HG03439 (cell line): Measurements from ENCODE around the gene AAK1.
"Not testable (repeated sequence)": the region's sequence is repeated elsewhere in the genome, so short reads cannot be mapped to it uniquely, and the experiment has no call there.

Source experiments
- ATAC-seq: cut with Tn5 transposase; IDR thresholded peaks from one replicate; pipeline ENCODE4 v1.9.1; 2021; ENCODE audit warnings: mild to moderate bottlenecking, moderate library complexity; ENCODE audit not compliant: unreplicated experiment

Gene AAK1

DNA sequence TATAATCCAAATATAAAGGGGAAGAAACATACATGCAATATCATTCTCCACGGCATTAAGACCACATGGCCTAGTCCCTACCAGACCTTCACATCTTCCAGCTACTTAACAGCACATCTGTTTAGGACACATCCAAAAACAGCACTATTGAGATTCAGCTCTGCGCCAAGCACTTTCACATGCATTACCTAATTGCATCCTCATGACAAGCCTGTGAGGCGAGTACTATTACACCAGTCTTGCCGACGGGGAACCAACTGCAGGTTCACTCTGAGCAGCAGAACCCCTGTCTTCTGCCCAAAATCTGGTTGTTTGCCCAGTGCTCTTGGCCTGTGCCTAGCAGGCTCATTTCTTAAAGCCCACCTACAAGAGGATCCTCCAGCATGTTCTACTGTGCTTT lies 66.7 kb downstream of the AAK1 start:
- no peak for ATAC-seq

DNA sequence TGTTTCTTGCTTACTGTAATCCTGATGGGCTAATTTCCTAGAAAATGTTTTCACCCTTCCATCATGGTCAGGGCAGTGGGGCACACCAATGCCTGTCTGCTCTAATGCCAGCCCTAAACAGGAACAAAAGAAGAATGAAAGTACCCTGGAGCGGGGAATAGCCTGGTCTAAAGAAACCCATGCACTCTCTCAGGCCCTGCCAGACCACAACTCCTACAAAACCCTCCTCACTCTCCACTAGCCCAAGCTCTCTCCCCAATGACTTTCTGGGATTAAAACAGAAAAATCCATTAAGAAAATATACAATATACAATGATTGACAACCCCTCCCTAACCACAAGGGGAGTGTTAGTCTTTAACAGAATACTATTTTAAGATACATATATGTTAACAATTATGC lies 67.6 kb downstream of the AAK1 start:
- no peak for ATAC-seq

DNA sequence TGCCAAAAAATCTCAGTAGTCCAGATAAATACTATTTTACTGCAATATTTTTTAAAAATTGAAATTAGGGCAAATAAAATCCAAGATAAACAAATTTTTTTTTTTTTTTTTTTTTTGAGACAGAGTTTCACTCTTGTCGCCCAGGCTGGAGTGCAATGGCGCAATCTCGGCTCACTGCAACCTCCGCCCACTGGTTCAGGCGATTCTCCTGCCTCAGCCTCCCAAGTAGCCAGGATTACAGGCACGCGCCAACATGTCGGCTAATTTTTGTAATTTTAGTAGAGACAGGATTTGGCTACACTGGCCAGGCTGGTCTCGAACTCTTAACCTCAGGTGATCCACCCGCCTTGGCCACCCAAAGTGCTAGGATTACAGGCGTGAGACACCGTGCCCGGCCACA lies 68.2 kb downstream of the AAK1 start:
- ATAC-seq: not testable (repeated sequence)

DNA sequence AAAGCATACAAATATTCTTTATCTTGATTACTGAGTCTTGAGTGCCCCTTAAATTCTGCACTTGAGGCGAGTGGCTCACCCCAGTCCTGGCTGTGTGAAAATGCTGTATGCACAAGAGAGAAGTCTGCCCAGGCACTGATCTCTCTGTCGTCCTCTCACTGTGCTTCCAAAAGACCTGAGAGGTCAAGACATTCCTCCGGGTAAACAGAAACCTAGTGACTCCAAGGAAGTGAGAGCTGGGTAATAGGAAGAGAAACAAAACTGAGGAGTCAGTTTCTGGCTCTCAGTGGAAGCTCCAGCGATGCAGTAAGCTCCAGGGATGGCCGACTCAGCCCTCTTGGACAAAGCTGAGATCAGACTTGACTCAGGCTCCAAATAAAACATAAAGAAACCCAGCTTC lies 70.9 kb downstream of the AAK1 start:
- no peak for ATAC-seq

DNA sequence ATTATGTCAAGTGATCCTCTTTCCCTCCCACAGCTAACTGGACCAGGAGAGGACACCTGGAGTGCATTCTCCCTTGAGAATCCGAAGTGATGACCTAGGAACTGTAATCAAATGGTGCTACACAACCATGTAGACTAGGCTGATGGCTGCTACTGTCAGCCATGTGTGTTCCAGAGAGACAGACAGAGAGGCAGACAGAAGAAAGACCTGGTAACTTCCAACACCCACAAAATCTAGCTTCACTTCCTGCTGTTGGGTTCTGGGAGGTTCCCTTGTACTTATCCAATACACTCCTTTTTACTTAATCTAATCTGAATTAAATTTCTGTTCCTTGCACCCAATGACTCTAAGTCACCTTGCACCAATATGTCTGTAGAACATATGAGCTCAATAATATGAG lies 72.3 kb downstream of the AAK1 start:
- ATAC-seq: no peak

DNA sequence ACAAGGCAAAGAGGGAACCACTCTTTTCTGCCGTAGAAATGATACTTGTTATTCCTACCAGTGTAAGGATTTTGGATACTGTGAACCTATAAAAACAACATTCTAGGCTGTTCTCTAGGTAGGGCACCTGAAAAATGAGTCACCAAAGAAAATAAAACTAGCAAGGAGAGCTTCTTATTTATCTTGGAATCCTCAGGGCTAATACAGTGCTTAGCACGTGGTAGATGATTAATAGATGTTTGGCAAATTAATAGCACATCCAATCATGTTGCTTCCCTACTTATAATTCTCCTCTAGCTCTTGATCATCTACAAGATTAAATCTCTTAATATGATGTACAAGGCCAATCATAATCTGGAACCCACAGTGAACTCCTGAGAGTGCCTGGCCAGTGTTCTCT lies 73.1 kb downstream of the AAK1 start:
- no peak for ATAC-seq

DNA sequence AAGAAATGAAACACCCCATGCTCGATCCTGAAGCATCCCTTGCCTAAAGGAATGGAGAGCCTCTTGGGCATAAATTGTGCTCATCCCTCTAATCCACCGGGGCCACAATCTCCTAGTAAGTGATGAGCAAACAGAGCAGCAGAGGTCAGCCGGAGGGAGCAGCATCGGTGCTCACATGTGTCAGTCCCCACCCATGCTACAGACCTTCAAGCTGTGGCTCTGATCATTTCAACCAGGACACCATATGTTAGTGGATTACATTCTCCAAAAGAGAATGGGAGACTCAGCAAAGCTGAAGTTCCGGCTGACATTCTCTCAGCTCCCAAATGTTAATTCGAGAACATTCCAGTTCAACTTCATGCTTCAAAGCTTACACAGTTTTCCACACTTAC lies 75.6 kb downstream of the AAK1 start:
- no peak for ATAC-seq

DNA sequence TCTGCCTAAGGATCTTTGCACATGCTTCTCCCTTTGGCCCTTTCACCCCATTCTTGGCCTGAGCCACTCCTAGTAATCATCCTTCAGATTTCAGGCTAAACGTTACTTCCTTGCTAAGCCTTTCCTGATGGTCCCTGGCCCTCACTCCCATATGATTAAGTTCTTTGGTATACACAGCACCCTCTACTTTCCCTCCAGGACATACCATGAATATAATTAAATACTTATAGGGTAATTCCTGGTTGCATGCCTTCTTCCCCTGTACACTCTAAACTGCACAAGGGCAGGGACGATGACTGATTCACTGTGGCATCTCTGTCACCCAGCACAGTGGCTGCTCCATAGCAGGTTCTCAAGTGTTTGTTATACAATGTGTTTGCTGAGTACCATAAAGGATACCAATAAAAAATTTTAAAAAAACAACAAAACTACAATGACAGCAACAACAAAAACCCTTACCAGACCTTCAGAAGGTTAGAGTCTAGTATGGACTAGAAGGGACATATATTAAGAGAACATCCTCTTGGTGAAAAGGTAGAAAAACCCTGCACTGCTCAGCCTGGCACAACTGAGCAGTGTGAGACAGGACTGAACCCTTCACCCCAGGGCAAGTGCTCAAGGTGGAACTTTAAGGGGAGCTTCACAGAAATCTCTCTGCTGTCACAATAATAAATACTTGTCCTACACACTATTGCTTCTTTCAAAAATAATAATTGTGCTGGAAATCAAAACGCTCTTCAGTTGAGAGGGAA lies 76.2 kb downstream of the AAK1 start:
- ATAC-seq: no peak

DNA sequence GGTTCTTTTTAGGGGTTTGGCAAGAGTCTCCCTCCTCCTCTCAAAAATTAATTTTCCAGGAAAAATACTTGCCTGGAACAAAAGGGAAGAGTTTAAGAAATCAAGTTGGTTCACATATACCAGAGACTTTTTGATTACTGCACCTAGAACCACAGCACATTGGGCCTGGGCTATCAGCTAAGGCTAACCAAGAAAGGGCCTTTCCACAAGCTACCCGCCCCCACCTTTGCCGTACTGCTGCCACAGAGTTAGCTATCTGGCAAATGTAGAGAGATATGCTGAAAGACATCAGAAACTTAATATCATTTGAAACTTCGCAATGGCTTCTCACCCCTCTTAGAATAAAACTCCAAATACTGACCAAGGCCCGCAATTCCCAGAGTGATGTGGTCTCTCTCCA lies 76.9 kb downstream of the AAK1 start:
- no peak for ATAC-seq

DNA sequence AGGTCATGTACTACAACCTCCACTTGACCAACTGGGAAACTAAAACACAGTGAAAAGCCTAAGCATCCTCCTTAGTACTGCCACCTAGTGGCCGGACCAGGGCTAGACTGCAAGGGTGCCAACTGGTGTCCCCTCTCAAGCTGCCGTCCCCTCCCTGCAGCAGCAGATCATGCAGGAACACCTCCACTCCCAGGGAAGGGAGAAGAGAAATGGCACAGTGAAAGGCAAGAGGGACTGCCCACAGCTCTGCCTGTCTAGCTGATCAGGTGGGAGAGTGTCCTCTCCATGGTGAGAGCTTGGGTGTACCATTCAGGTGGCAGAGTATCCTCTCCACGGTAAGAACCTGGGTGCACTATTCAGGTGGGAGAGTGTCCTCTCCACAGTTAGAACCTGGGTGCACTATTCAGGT lies 78.1 kb downstream of the AAK1 start:
- ATAC-seq: no peak

DNA sequence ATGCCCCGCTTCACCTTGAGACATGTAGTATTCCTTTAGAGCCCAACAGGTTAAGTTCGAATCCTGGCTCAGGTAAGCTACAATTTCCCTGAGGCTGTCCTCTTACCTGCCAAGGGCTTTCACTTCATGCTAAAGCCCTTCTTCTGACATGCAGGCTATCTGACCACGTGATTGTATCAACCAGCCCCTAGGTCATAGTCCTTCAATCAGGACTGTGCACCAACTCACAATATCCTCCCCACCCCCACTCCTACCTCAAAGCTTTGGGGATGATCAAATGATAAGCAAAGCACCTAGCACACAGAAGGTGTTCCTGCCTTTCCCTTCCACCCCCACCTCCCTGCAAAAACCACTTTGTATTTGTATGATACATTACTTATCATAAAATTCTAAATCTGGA lies 78.9 kb downstream of the AAK1 start:
- no peak for ATAC-seq

DNA sequence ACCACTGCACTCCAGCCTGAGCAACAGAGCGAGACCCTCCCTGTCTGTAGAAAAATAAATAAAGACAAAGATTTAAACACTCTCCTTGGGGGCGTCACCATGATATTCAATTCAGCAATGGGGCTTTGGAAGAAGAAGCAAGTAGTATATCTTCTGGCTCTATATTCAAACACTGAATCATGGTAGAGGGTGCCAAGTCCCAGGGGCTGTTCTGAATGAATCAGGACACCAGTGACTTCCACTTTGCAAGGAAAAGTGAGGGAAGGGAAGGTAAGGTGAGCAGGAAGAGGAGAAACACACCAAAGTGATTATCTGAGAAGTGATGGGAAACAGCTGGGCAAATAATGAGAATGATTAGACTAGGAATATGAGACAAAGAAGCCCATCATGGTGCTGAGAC lies 80.5 kb downstream of the AAK1 start:
- no peak for ATAC-seq

DNA sequence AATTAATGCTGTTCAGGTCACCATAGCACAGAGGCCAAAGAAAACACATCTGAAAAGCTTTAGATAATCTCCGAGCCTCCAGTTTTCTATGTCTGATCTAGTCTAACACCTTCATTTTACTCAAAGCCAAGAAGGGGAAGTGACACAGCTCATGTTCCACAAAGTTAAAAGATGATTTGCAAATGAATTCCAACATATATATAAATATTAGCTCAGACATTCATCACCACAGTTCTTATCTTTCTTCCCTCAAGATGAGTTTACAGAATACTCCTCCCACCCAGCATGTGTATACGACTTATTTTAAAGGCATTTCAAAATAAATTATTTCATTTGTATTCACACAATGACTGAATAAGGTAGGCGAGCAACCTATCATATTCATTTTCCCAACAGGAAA lies 82.4 kb downstream of the AAK1 start:
- ATAC-seq: no peak

DNA sequence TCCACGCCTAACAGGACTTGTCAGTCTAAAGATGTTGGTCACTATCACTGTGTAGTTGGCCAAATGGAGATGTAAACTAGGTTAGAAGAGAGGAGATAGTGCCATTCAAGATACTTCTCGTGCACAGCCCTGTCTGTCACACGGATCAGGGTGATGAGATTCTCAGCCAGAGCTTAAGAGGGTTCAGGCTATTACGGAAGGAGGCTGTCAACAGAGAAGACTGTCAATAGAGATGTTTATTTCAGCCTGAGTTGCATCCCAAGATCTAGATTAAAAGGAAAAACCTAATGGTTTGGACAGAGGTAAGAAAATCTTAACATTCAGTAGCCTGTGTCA lies 83.4 kb downstream of the AAK1 start:
- ATAC-seq: no peak

DNA sequence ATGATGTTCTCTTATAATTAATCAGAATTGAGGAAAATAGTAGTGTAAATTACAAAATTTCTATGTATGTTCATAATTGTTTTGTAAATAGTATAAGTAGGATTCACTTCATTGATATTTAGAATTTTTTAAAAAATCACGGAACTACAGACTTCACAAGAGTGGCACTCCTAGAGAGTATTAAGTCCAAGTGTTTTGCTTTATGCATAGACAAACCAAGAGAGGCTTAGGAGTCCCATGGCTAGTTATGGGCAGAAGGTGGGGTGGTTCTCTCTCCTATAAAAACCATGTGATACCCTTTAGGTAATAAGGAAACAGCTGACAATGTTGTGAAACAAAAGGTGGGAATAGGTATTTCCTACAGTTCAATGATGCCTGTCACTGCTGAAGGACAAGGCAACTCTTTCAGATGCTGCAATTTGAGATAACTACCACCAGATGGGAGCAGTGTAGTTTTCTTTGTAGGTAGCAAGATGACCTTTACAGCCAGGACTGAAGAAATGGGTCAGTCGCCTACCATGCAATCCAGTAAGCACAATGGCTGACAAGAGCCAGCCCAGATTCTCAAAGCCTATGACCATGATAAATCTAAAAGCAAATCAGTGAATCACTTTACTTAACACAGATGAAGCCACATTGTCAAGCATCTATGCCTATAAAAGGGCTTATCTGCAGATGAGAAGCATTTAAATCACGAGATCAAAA lies 83.9 kb downstream of the AAK1 start:
- no peak for ATAC-seq

DNA sequence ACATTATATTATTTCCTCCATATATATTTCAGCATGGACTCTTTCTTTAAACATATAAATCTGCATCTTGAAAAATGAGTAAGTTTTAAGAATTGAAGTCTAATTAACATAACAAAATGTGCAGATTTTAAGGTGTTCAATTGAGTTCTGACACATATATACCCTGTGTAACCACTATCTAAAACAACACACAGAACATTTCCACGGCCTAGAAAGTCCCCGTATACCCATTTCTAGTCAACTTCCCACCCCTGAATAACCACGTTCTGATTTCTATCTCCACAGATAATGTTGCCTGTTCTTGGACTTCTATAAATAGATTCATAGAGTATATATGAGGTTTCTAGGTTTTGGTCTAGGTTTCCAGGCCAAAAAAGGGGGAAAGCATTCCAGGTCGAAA lies 87.5 kb downstream of the AAK1 start:
- ATAC-seq: no peak

DNA sequence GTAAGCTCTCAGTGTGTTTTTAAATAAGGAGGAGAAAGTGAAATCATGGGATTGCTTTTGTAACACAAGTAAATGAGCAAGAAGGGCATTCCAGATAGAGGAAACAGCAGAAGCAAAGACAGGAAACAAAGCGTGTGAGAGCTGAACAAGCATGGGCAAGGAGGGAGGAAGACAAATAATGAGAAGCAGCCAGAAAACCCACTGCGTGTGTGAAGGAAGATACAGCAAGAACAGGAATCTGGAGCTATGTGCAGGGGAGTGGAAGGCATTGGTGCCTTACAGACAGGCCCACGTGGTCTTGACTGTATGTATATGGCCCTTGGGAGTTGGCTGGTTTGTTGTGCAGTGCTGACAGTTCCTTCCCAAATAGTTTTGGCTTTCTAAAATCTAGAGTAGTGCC lies 88.6 kb downstream of the AAK1 start:
- ATAC-seq: peak; percentile 45

DNA sequence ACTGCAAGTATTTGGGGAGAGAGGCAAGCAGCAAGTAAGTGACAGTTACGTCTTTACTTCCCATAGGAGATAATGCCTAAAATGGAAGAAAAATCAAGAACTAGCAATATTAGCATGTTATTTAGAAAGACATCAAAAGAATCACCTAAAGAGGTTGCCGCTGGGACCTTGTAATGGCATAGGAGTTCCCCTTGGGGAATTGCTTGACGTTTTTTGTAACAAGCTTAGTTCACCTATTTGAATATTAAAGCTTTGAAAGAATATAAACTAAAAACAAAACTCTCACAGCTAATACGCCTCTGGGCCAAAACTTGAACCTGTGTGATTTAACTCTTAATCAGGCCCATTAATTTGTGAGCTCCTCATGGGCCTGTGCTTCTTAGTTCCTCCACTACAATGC lies 89.0 kb downstream of the AAK1 start:
- ATAC-seq: no peak

DNA sequence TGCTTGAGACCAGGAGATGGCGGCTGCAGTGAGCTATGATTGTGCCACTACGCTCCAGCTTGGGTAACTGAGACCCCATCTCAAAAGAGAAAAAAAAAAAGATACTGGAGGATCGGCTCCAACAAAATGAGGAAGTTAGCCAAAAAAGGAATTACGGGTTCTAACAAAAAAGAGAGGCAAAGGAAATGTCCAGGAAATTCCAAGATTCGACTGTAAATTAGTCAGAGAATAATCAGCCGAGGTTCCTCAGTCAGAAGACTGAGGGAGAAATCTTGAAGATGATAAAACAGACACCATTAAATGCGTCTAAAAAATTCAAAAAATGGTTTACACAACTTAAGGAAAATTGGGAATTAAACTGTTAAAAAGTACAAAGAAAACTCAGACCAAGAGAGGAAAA lies 89.5 kb downstream of the AAK1 start:
- no peak for ATAC-seq

DNA sequence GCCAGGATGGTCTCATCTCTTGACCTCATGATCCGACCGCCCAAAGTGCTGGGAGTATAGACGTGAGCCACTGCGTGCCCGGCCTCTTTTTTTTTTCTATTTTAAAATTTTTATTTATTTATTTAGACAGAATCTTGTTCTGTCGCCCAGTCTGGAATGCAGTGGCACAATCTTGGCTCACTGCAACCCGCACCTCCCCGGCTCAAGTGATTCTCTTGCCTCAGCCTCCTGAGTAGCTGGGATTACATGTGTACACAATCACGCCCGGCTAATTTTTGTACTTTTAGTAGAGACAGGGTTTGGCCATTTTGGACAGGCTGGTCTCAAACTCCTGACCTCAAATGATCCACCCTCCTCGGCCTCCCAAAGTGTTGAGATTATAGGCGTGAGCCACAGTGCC lies 93.0 kb downstream of the AAK1 start:
- ATAC-seq: not testable (repeated sequence)

DNA sequence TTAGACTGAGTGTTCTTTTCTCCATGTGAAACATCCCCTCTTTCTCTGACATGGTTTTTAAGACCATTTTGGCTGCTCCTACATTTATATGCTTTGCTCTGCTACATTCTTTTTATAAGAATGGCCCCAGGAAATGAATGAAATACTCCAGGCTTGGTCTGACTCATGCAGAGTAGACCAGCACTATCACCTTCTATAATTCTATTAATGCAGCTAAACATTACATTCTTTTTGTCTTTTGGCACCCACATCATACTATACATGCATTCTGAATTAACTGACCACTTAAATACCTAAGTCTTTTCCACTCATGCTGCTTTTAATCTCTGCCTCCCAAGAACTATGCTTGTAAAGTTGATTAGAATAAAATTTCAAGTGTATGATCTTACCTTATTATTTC lies 94.1 kb downstream of the AAK1 start:
- no peak for ATAC-seq

DNA sequence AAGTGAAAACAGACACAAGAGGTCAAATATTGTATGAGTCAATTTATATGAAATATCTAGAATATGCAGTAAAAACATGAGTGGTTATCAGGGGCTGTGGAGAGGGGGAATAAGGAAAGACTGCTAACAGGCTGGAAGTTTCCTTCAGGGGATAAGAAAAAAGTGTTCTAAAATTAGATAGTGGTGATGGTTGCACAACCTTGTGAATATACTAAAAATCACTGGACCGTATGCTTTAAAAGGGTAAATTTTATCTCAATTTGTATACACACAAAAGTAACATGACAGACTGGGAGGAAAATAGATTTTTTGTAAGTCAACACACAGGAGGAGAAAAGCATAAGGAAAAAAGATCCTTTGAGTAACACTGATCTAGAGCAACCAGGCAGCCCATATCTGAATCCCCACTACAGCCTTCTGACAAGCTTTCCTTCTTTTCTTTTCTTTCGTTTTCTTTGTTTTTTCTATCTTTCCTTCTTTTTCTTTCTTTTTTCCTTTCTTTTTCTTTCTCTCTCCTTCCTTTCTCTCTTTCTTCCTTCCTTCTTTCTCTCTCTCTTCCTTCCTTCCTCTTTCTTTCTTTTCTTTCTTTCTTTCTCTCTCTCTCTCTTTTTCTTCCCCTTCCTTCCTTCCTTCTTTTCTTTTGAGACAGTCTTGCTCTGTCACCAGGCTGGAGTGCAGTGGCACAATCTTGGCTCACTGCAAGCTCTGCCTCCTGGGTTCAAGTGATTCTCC lies 95.4 kb downstream of the AAK1 start:
- no peak for ATAC-seq
